Neuronal stem cell (in vitro differentiated cells): ENCODE results near the gene RNF111.
A peak's percentile ranks its signal among the peaks of the same experiment; 100 is the strongest.

Experiments
- DNase-seq: peaks from one replicate; pipeline ENCODE4 v3.0.0-alpha.2; 2013; ENCODE audit warnings: low spot score
- H2AFZ ChIP-seq: one replicate; pipeline ENCODE4 v1.6.1; 2013; ENCODE audit warnings: mild to moderate bottlenecking, low read length, inconsistent platforms
- H2AK5ac ChIP-seq: 2 replicates; pipeline ENCODE4 v1.6.1; 2013; ENCODE audit warnings: low read depth, mild to moderate bottlenecking, inconsistent platforms, low read length, moderate library complexity, mixed read lengths
- H2BK120ac ChIP-seq: 2 replicates; pipeline ENCODE4 v1.6.1; 2013; ENCODE audit warnings: low read depth, mild to moderate bottlenecking, inconsistent platforms, low read length, moderate library complexity, mixed read lengths
- H2BK12ac ChIP-seq: one replicate; pipeline ENCODE4 v1.6.1; 2013; ENCODE audit warnings: low read length, inconsistent platforms
- H2BK15ac ChIP-seq: 2 replicates; pipeline ENCODE4 v1.6.1; 2013; ENCODE audit warnings: mild to moderate bottlenecking, low read length, inconsistent platforms, mixed read lengths
- H2BK5ac ChIP-seq: one replicate; pipeline ENCODE4 v1.6.1; 2013; ENCODE audit warnings: inconsistent platforms, mild to moderate bottlenecking, low read length, moderate library complexity
- H3K14ac ChIP-seq: one replicate; pipeline ENCODE4 v1.6.1; 2013; ENCODE audit warnings: low read length, inconsistent platforms
- H3K18ac ChIP-seq: 2 replicates; pipeline ENCODE4 v1.6.1; 2013; ENCODE audit warnings: low read length, inconsistent platforms
- H3K23ac ChIP-seq: 2 replicates; pipeline ENCODE4 v1.6.1; 2013; ENCODE audit warnings: low read depth, mild to moderate bottlenecking, mixed read lengths, low read length, inconsistent platforms; ENCODE audit not compliant: poor library complexity
- H3K27ac ChIP-seq: replicated peaks from 3 replicates; pipeline ENCODE4 v1.5.1; 2013; ENCODE audit warnings: low read length, inconsistent platforms
- H3K27me3 ChIP-seq, 3 experiments: 2 replicates each; pipeline ENCODE4 v1.6.1; 2013; ENCODE audit warnings: low read length in 3 of 3, mild to moderate bottlenecking in 2 of 3, inconsistent platforms in 1 of 3, low read depth in 1 of 3, mixed read lengths in 1 of 3, moderate library complexity in 1 of 3; ENCODE audit not compliant: control insufficient read depth in 3 of 3, insufficient read depth in 3 of 3
- H3K36me3 ChIP-seq, 2 donors: replicated peaks in 1 of 2; 2 replicates each; pipeline ENCODE4 v1.6.1; 2013; ENCODE audit warnings: low read length in 2 of 2; ENCODE audit not compliant: control insufficient read depth in 2 of 2, insufficient read depth in 2 of 2
- H3K4ac ChIP-seq: 2 replicates; pipeline ENCODE4 v1.6.1; 2013; ENCODE audit warnings: inconsistent platforms, mild to moderate bottlenecking, low read length, moderate library complexity
- H3K4me1 ChIP-seq, 2 donors: 1 replicate in 1 of 2; 2 replicates in 1 of 2; pipeline ENCODE4 v1.6.1; 2013; ENCODE audit warnings: low read length in 2 of 2, low read depth in 1 of 2; ENCODE audit not compliant: control insufficient read depth in 2 of 2, insufficient read depth in 1 of 2
- H3K4me2 ChIP-seq: one replicate; pipeline ENCODE4 v1.6.1; 2013; ENCODE audit warnings: mild to moderate bottlenecking, low read length, inconsistent platforms; ENCODE audit not compliant: insufficient read depth, poor library complexity, severe bottlenecking
- H3K4me3 ChIP-seq, 2 donors: 2 replicates each; pipeline ENCODE4 v1.5.1; 2013; ENCODE audit warnings: low read length in 2 of 2, mild to moderate bottlenecking in 2 of 2, inconsistent platforms in 1 of 2, moderate library complexity in 1 of 2
- H3K79me1 ChIP-seq: one replicate; pipeline ENCODE4 v1.6.1; 2013; ENCODE audit warnings: low read depth, mild to moderate bottlenecking, inconsistent platforms, low read length, moderate library complexity
- H3K9ac ChIP-seq: one replicate; pipeline ENCODE4 v1.6.1; 2013; ENCODE audit warnings: mild to moderate bottlenecking, low read depth, low read length, inconsistent platforms; ENCODE audit not compliant: poor library complexity
- H3K9me3 ChIP-seq, 2 donors: replicated peaks in 1 of 2; 2 replicates each; pipeline versions ENCODE3 to v1.6.1; 2013; ENCODE audit warnings: low read length in 2 of 2, mild to moderate bottlenecking in 2 of 2, inconsistent platforms in 1 of 2, low read depth in 1 of 2, mixed read lengths in 1 of 2, moderate library complexity in 1 of 2; ENCODE audit not compliant: control insufficient read depth in 2 of 2, insufficient read depth in 1 of 2
- H4K8ac ChIP-seq: one replicate; pipeline ENCODE4 v1.6.1; 2013; ENCODE audit warnings: low read depth, mild to moderate bottlenecking, inconsistent platforms, low read length, moderate library complexity
- H4K91ac ChIP-seq: one replicate; pipeline ENCODE4 v1.6.1; 2013; ENCODE audit warnings: low read length, low read depth, mild to moderate bottlenecking, inconsistent platforms; ENCODE audit not compliant: poor library complexity
- WGBS, 2 donors: extraction: QIAGEN DNeasy Blood & Tissue Kit; methylation state at CpG; one replicate each; pipeline ENCODE4 v1.1.7; 2013; ENCODE audit warnings: missing lambda C conversion rate in 2 of 2, mixed read lengths in 1 of 2; ENCODE audit not compliant: insufficient read length in 2 of 2, insufficient replicate concordance in 1 of 2; ENCODE audit errors: extremely low coverage in 2 of 2; 5-methylcytosine and 5-hydroxymethylcytosine counted together

The RNF111 gene

GRCh38 chr15:59131969-59132562, 144.6 kb downstream of the RNF111 start:
- H3K18ac ChIP-seq = no peak overlapping the region
- no peaks in the 10 kb centered on the region for H3K27me3 ChIP-seq
- no peaks in the 10 kb centered on the region for H3K4me1 ChIP-seq
- H3K9ac ChIP-seq = no peak overlapping the region
- peaks cover 0 to 21% of the 10 kb centered on the region in 2 donors for H3K9me3 ChIP-seq
- H3K4me2 ChIP-seq = no peak overlapping the region
- no peak overlapping the region for H2AFZ ChIP-seq
- H3K4ac ChIP-seq = no peak overlapping the region
- no peak overlapping the region for H3K4me3 ChIP-seq
- no peak overlapping the region for H2BK5ac ChIP-seq
- H3K27ac ChIP-seq = no peak overlapping the region
- no peak overlapping the region for H4K8ac ChIP-seq
- H3K23ac ChIP-seq = no peak overlapping the region
- no peak for DNase-seq
- H2BK12ac ChIP-seq = no peak overlapping the region
- no peak overlapping the region for H2BK120ac ChIP-seq
- peaks cover 3% of the 10 kb centered on the region for H3K79me1 ChIP-seq
- H2BK15ac ChIP-seq = no peak overlapping the region
- H3K14ac ChIP-seq = no peak overlapping the region
- H2AK5ac ChIP-seq = no peak overlapping the region
- no peak overlapping the region for H4K91ac ChIP-seq
- H3K36me3 ChIP-seq = peaks cover 27 to 96% of the 10 kb centered on the region in 2 donors
- no CpG with 5 or more reads among the region's 3 CpGs for WGBS, 2 donors

- H3K18ac ChIP-seq = no peak overlapping the region
- WGBS, 2 donors = no CpG with 5 or more reads among the region's 6 CpGs
Measured at GRCh38 chr15:59133929-59134427, 146.5 kb downstream of the RNF111 start.

GRCh38 chr15:59137566-59137965, 150.1 kb downstream of the RNF111 start:
- H2BK15ac ChIP-seq = no peak overlapping the region
- H3K14ac ChIP-seq = no peak overlapping the region
- no peak overlapping the region for H2BK12ac ChIP-seq
- H4K8ac ChIP-seq = no peak overlapping the region
- peaks cover 35 to 94% of the 10 kb centered on the region in 2 donors for H3K36me3 ChIP-seq
- no peak overlapping the region for H3K9ac ChIP-seq
- no peaks in the 10 kb centered on the region for H3K4me1 ChIP-seq
- H2BK120ac ChIP-seq = no peak overlapping the region
- H3K9me3 ChIP-seq = no peaks in the 10 kb centered on the region
- DNase-seq = no peak
- no peak overlapping the region for H3K23ac ChIP-seq
- H4K91ac ChIP-seq = no peak overlapping the region
- H3K18ac ChIP-seq = no peak overlapping the region
- no peaks in the 10 kb centered on the region for H3K27me3 ChIP-seq
- H2AFZ ChIP-seq = no peak overlapping the region
- H3K27ac ChIP-seq = no peak overlapping the region
- H3K79me1 ChIP-seq = peaks cover 6% of the 10 kb centered on the region
- H3K4me2 ChIP-seq = no peak overlapping the region
- H2BK5ac ChIP-seq = no peak overlapping the region
- no CpG with 5 or more reads among the region's 2 CpGs for WGBS, 2 donors
- H3K4me3 ChIP-seq = no peak overlapping the region
- no peak overlapping the region for H3K4ac ChIP-seq
- H2AK5ac ChIP-seq = no peak overlapping the region

More at GRCh38 chr15:59133929-59134427, 146.5 kb downstream of the RNF111 start:
- Histone ChIP-seq H3K9ac (no peak overlapping the region), H3K23ac (no peak overlapping the region), H2AK5ac (no peak overlapping the region), H3K36me3 (peaks cover 32 to 99% of the 10 kb centered on the region in 2 donors), H3K27me3 (no peaks in the 10 kb centered on the region), H3K27ac (no peak overlapping the region), H3K79me1 (peaks cover 3% of the 10 kb centered on the region), H3K4me2 (no peak overlapping the region), H4K8ac (no peak overlapping the region), H2BK5ac (no peak overlapping the region), H3K4ac (no peak overlapping the region), H2BK15ac (no peak overlapping the region), H2BK120ac (no peak overlapping the region), H2BK12ac (no peak overlapping the region), H2AFZ (no peak overlapping the region), H3K4me1 (no peaks in the 10 kb centered on the region), H3K9me3 (peaks cover 0 to 16% of the 10 kb centered on the region in 2 donors), H3K4me3 (no peak overlapping the region), H4K91ac (no peak overlapping the region), H3K14ac (no peak overlapping the region)
- DNase-seq = no peak

- H3K18ac ChIP-seq = no peak overlapping the region
- peaks cover 3% of the 10 kb centered on the region for H3K79me1 ChIP-seq
- H2BK12ac ChIP-seq = no peak overlapping the region
- H3K4me1 ChIP-seq = no peaks in the 10 kb centered on the region
- H3K14ac ChIP-seq = no peak overlapping the region
- no peak overlapping the region for H2AK5ac ChIP-seq
- no peak overlapping the region for H3K9ac ChIP-seq
- no peak overlapping the region for H2BK5ac ChIP-seq
- no peak overlapping the region for H4K8ac ChIP-seq
- WGBS, 2 donors = no CpG with 5 or more reads among the region's 7 CpGs
- no peak overlapping the region for H3K23ac ChIP-seq
- no peaks in the 10 kb centered on the region for H3K9me3 ChIP-seq
- no peak overlapping the region for H2BK15ac ChIP-seq
- no peak overlapping the region for H2AFZ ChIP-seq
- no peak overlapping the region for H3K4me2 ChIP-seq
- no peak overlapping the region for H3K4ac ChIP-seq
- no peak overlapping the region for H4K91ac ChIP-seq
- no peak overlapping the region for H3K4me3 ChIP-seq
- no peak overlapping the region for H3K27ac ChIP-seq
- no peak overlapping the region for H2BK120ac ChIP-seq
- H3K36me3 ChIP-seq = peaks cover 33 to 94% of the 10 kb centered on the region in 2 donors
- DNase-seq = peak; percentile 6
- no peaks in the 10 kb centered on the region for H3K27me3 ChIP-seq
Measured at GRCh38 chr15:59138243-59138642, 150.8 kb downstream of the RNF111 start.
